Peyer's patch (tissue), 4 donors: ENCODE measurements around the gene SNX33. TPM values are rescaled to one million over a fixed set of nuclear protein-coding genes. Genes with fewer than 3 reads are reported as not detected.
"Not testable (repeated sequence)": the region's sequence is repeated elsewhere in the genome, so short reads cannot be mapped to it uniquely, and the experiment has no call there.

Source experiments
- DNase-seq, 3 donors: peaks; one replicate each; pipeline ENCODE4 v3.0.0-alpha.2; 2017 to 2019
- H3K27ac ChIP-seq, 4 donors: fragments of 200-600 bp; sonication (generic); one replicate each; pipeline ENCODE4 v1.5.1; 2016 to 2019
- H3K27me3 ChIP-seq, 2 donors: fragments of 200-600 bp; sonication (generic); one replicate each; pipeline ENCODE4 v1.5.1; 2019
- H3K36me3 ChIP-seq, 3 donors: fragments of 200-600 bp; sonication (generic); one replicate each; pipeline ENCODE4 v1.5.1; 2016 to 2019
- H3K4me1 ChIP-seq, 4 donors: fragments of 200-600 bp; sonication (generic); one replicate each; pipeline ENCODE4 v1.5.1; 2016 to 2019
- H3K4me3 ChIP-seq, 4 donors: fragments of 200-600 bp; sonication (generic); 1 replicate in 3 of 4; 2 replicates in 1 of 4; pipeline ENCODE4 v1.5.1; 2016 to 2019; ENCODE audit warnings: mild to moderate bottlenecking in 1 of 4
- H3K9me3 ChIP-seq, 4 donors: fragments of 200-600 bp; sonication (generic); one replicate each; pipeline ENCODE4 v1.5.1; 2016 to 2019; ENCODE audit warnings: mild to moderate bottlenecking in 1 of 4
- POLR2A ChIP-seq, 2 donors: fragments of 450-650 bp; IDR thresholded peaks; one replicate each; pipeline ENCODE4 v1.5.1; 2017; ENCODE audit warnings: antibody characterized with exemption in 2 of 2, mild to moderate bottlenecking in 2 of 2, moderate library complexity in 2 of 2
- total RNA-seq, 4 donors: library from RNA; depleted of rRNA; stranded (reverse); fragments of >200 nt; gene quantifications; one replicate each; pipeline ENCODE4 v1.1.0, GENCODE V29; 2016
- TF ChIP-seq, protein P1 (sequence below), 6 experiments: fragments of 450-650 bp in 4 of 6; fragments of 200-600 bp in 2 of 6; sonication (generic) in 1 of 6; IDR thresholded peaks; one replicate each; pipeline ENCODE4 v1.5.1; 2017 to 2019; ENCODE audit warnings: antibody characterized with exemption in 6 of 6, mild to moderate bottlenecking in 3 of 6, moderate library complexity in 1 of 6

SNX33 gene
- total RNA-seq, 4 donors from 2014 or later: 35.5 to 53.7 (median 49.5) TPM

DNA sequence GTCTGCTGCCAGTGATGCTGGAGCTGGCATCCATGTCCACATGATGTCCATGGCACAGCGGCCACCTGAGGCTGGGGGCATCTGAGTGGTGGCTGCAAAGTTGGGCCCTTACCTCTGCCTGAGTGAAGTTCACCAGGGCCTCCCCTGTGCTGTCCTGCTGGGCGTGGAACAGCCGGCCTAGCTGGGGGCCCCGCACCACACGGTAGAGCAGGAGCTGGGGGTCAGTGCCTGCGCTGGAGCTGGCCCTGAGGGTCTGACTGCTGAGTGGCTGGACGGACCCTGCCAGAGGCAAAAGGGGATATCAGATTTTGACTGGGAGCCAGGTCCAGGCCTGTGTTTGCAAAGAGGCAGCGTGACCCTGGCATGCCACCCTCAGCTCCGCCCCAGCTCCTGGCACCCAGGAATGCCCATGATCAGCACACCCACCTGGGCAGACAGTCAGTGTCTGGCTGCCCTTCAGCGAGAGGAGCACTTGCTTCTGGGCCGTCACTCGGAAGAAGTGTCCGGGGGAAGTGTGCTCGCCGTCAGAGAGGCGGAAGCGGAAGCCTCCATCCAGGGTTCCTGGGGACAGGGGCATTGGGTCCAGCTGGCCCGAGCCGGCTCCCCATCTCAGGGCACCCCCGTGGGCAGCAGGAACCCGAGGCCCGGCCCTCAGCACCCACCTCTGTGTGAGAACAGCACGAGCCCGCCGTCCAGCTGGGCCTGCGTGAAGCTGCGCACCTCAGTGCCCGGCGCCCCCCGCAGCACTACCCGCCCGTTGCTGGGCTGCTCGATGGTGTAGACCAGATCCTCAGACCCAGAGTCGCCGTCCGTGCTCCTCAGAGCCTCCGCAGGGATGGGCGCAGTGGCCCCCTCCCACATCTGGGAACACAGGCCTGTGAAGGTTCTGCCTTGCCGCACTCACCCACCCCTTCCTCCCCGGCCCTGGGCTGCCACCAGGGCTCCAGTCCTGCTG is 34.7 kb downstream of the SNX33 start:
- Histone ChIP-seq H3K9me3 (no peaks in the 10 kb centered on the region), H3K27ac (no peak overlapping the region), H3K4me1 (peaks cover 0 to 6% (median 0%) of the 10 kb centered on the region in 4 donors), H3K4me3 (no peak overlapping the region), H3K27me3 (no peaks in the 10 kb centered on the region), H3K36me3 (peaks cover 0 to 9% (median 0%) of the 10 kb centered on the region in 3 donors)
- TF ChIP-seq, protein P1, sequence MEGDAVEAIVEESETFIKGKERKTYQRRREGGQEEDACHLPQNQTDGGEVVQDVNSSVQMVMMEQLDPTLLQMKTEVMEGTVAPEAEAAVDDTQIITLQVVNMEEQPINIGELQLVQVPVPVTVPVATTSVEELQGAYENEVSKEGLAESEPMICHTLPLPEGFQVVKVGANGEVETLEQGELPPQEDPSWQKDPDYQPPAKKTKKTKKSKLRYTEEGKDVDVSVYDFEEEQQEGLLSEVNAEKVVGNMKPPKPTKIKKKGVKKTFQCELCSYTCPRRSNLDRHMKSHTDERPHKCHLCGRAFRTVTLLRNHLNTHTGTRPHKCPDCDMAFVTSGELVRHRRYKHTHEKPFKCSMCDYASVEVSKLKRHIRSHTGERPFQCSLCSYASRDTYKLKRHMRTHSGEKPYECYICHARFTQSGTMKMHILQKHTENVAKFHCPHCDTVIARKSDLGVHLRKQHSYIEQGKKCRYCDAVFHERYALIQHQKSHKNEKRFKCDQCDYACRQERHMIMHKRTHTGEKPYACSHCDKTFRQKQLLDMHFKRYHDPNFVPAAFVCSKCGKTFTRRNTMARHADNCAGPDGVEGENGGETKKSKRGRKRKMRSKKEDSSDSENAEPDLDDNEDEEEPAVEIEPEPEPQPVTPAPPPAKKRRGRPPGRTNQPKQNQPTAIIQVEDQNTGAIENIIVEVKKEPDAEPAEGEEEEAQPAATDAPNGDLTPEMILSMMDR (IDR thresholded peaks at IDR 0.05): no peak
- no peak for TF ChIP-seq POLR2A (IDR thresholded peaks at IDR 0.05)
- no peak for DNase-seq

DNA sequence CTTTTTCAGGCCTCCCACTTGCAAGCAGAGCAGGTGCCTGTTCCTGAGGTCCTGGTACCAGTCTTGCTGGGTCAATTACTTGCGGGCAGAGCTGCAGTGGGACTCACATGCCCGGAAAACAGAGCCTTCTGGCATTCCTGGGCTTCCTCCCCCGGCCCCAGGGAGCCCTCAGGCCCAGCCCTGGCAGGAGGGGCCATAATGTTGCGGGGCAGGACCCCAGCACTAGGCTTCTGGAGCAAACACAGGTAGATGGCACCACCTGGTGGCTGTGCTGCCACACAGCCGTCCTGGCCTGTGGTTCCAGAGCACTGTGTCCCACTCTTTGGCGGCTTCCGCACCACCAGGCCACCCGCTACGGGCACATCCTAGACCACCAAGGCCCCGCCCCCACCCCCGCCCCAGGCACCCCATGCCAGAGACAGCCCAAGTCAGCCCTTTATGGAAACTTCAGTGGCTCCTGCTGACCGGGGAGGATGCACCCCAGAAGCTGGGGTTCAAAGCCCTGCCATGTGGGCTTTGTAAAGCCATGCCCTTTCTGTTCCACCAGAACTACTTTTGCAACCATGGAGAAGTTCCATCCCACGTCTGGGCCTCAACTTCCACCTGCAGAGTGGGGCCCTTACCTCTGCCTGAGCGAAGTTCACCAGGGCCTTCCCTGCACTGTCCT is 36.1 kb downstream of the SNX33 start:
- peak; percentile 52 to 82 (median 79) for DNase-seq
- H3K27me3 ChIP-seq, H3K36me3 ChIP-seq, H3K4me1 ChIP-seq, H3K9me3 ChIP-seq, H3K27ac ChIP-seq, H3K4me3 ChIP-seq: not testable (repeated sequence)
- TF ChIP-seq, protein P1 (IDR thresholded peaks at IDR 0.05): peak; percentile 43 to 85 (median 76)

DNA sequence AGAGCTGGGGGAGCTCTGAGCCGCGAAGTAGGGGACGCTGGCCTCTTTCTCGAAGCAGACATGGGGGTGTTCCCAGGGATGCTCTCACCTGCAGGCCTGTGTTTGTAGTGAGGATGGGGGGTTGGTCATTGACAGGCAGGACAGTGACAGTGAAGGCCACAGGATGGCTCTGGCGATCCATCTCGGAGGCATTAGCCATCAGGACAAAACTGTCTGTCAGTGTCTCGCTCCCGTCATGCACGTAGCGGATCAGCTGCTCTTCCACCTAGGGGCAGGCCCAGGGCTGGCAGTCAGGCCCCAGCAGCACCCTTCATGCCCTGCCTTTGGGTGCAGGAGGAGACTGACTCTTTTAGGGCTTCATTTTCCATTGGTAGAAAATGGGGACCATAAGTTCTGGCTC is 36.9 kb downstream of the SNX33 start:
- H3K4me3 ChIP-seq: no peak overlapping the region
- H3K36me3 ChIP-seq: peaks cover 0 to 12% (median 0%) of the 10 kb centered on the region in 3 donors
- H3K9me3 ChIP-seq: no peaks in the 10 kb centered on the region
- no peak overlapping the region for H3K27ac ChIP-seq
- no peak for TF ChIP-seq POLR2A (IDR thresholded peaks at IDR 0.05)
- TF ChIP-seq, protein P1 (IDR thresholded peaks at IDR 0.05): no peak
- DNase-seq: no peak
- H3K4me1 ChIP-seq: peaks cover 0 to 6% (median 0%) of the 10 kb centered on the region in 4 donors
- H3K27me3 ChIP-seq: no peaks in the 10 kb centered on the region

DNA sequence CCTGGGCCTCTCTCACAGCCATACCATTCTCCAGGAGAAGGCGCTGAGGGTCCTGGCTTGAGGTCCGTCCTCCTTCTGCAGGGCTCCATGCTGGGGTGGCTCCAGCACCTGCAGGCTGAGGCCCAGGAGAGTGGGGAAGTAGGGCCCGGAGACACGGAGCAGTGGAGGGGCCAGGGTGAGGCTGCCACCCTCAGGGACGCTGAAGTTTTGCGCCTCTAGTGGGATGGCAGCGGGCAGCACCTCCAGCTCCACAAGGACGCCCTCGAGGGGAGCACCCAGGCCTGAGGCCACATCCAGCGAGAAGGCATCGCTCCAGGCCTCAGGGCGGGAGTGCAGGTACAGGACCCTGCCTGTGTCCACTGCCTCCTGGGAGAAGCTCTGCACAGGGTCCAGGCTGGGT is 37.5 kb downstream of the SNX33 start:
- H3K4me1 ChIP-seq: peaks cover 0 to 6% (median 0%) of the 10 kb centered on the region in 4 donors
- H3K27me3 ChIP-seq: no peaks in the 10 kb centered on the region
- peaks cover 0 to 14% (median 0%) of the 10 kb centered on the region in 3 donors for H3K36me3 ChIP-seq
- H3K9me3 ChIP-seq: no peaks in the 10 kb centered on the region
- H3K27ac ChIP-seq: no peak overlapping the region
- H3K4me3 ChIP-seq: no peak overlapping the region
- no peak for TF ChIP-seq POLR2A (IDR thresholded peaks at IDR 0.05)
- TF ChIP-seq, protein P1 (IDR thresholded peaks at IDR 0.05): no peak
- no peak for DNase-seq

DNA sequence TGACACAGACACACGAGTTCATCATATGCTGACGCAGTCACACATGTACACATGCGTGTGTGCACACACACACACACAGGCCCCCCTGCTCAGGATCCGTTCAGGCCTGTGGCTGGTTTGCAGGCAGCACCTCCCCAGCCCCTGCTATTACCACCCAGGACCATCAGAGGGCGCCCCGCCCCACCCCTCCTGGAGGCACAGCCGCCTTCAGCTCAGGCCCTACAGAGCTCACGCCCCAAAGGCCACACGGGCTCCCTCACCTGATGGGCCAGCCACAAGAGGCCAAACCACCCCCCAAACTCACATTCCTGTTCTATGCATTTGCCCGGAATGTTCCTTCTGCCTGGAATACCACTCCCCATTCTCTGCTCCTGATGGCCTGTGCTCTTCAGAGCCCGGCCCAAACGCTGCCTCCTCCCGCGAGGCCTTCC is 38.5 kb downstream of the SNX33 start:
- DNase-seq: peak; percentile 56 to 89 (median 86)
- TF ChIP-seq, protein P1 (IDR thresholded peaks at IDR 0.05): peak; percentile 35 to 77 (median 73)
- not testable (repeated sequence) for H3K9me3 ChIP-seq, H3K4me1 ChIP-seq, H3K4me3 ChIP-seq, H3K27me3 ChIP-seq, H3K27ac ChIP-seq
- H3K36me3 ChIP-seq: peaks cover 0 to 14% (median 0%) of the 10 kb centered on the region in 3 donors
